ENCODE results near the gene NIT2. TPM values are rescaled to one million over a fixed set of nuclear protein-coding genes. Genes with fewer than 3 reads are reported as not detected.

Gene NIT2
- total RNA-seq, 1 donor from 2014 or later = 3.4 TPM

DNA sequence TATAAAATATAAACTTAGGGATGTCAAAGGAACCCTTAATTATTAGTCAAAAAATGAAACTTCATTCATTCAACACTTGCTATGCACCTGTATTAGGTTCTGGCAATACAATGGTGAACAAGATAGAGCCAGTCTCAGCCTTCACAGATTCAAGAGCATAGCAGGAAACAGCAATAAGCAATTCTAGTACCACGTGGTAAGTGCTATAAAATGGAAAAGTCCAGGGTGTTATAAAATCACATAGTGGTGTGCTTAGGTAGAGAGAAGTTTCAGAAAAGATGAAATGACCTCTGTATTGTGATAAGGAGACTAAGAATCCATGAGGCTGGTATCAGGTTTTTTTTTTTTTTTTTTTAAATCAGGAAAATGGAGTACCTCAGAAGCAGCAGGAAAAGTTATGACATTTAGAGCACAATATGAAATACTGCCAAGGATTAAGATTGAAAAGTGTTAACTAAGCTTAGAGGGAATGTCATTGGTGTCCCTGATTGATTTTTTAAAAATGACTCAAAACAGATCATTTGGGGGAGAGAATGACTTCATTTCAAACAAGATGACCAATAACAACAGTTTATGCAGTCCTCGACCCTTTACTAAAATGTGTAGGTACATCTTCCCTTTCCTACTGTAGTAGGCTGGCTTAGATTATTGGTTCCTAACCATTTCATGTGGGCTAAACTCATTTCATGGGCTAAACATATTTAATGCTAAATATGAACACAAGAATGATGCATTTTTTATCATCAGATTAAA lies 61.3 kb downstream of the NIT2 start:
- no peak for DNase-seq (ENCODE audit: low read depth in 2 of 2)

DNA sequence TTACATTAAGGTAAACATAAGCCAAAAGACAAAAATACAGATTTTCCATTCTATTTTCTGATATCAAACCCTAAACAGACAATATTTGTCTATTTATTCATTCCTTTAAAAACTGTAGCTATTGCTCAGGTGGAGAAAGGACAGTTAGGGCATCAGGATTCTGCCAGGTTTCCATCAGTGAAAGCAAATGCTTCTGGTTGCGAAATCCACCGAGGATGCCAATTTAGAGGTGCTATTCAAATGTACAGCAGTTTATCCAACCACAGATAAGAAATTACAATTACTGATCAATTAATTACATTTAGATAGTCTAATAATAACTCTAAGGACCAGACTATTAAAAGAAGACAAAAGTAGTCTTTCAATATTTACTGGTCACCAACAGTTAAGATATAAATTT lies 62.4 kb downstream of the NIT2 start:
- DNase-seq (ENCODE audit: low read depth in 2 of 2) = peak in 1 of 2 donors; percentile 16

DNA sequence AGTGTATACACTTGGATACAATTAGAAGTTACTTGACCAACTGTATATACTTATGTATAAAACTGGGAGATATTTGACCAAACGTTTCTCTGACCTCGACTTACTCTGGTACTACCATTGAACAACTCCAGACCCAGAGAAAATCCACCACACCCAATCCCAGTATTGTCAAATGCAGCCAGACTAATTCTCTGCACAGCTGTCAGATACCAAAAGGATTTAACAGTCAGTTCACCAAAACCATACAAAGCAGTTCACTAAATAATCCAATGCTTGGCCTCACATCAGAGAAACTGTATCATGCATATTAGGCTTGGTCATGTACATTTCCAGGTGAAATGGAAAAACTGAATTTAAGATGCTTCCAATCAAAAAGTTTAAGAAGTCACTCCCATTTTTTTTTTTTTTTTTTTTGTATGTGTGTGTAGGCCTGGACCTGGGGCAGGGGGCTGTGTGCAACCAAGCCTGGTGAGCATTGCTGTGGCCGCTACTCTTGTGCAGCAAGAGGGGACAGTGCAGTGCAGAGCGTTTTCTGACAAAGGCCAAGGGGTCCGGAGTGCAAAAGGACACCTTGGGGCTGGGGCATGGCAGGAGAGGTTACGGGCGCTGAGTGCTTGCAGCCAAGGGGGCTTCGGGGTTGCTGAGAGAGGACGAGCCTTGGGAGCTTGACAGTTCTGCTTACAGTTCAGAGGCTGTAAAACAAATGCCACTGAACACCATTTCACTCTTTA lies 64.9 kb downstream of the NIT2 start:
- DNase-seq (ENCODE audit: low read depth in 2 of 2) = peak in 1 of 2 donors; percentile 1

DNA sequence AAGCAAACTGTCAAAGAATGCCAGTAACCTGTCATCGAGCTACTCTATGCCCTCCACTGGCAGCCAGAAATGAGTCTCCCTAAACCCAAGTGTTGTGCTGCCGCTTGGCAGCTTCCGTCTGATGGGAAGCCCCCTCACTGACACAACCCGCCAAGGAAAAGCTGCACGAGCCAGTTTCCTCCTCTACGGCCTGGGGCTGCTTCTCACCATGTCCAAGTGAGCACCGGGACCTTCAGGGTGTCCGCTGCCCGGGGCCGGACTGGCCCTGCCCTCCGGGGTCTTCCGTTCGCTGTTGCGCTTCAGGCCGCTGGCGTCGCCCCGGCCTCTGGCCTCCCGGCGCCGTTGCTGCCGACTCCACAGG lies 65.8 kb downstream of the NIT2 start:
- DNase-seq (ENCODE audit: low read depth in 2 of 2) = peak; percentile 41 to 53

DNA sequence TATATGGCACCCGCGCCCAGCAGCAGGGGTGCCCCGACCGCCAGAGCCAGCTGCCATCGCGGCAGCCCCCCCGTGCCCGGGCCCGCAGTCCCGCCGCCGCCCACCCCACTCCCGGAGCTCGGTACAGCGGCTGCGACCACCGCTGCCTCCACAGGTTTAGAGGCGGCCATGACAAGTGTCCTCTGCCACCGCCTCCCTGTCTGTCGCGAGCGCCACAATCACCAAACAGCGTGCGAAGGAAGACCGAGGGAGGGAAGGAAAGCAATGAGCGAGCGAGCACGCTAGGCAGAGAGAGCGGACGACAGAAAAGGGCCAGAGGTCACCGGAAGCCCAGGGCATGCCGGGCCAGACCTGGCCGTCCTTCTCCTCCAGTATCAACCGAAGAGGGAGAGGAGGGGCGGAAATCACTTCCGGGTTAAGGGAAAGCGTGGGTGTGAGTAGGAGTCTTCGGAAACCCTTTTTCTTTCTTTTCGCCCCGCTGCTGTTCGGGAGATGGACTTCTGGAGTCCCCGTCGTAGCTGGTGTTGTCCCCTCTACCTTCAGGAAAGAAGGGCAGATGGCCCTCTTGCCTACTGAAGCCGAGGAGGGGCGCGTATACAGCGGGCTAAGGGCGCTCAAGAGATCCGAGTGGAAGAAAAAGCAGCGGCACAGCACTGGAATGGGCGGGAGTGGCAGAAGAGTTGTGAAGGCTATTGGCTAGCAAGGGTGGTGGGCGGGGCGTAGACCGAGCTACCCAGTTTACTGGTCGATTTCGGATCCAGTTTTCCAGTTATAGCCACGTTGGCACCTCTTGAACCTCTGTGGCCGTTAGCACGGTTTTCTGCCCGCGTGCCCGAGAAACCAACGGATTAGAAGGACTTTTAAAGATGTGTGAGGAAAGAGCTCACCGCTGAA lies 66.5 kb downstream of the NIT2 start, which contains the start of the genes LNP1 and TOMM70:
LNP1 (plus strand) TSS at position 760 of the 894 bp plus-strand sequence. CDS start 28,191 bp downstream, outside the sequence.
TOMM70 (minus strand) TSS at position 310 of the 894 bp plus-strand sequence; CDS start at position 170, 140 bp downstream.
- peak; percentile 96 to 97 for DNase-seq (ENCODE audit: low read depth in 2 of 2)

DNA sequence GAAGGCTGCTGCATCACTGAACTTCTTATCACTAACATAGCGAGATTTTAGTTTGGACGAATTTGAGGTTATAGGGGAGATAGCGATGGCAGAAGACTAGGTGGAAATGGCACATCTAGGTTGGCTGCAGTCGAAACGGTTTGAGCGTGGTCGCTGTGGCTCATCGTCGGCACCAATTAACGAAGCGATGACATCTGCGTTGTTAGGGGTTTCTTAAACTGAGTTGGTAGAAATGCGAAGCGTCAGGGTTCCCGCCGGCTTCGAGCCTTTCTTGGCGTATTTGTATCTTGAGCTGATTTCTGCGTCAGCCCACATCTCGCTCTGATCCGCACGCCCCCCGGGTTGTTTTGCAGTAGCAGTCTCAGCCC lies 67.1 kb downstream of the NIT2 start:
- peak in 1 of 2 donors; percentile 54 for DNase-seq (ENCODE audit: low read depth in 2 of 2)

DNA sequence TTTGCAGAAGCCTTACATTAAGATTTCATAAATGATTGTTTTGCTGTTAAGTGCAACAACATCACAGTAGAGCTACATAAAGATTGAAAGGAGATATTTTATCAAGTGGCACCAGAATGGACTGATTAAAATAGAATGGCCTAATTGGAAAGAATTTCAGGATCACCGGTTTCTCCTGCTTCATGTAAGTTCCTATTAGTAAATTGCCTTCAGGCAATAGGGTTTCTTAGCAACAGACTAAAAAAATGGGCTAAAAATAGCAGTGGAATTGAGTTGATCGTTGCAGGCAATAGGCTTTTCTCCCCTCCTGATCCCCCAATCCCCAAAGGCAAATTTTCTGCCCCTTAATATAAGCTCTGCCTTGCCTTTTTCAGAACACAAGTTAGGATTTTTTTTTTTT lies 67.7 kb downstream of the NIT2 start:
- peak in 1 of 2 donors; percentile 16 for DNase-seq (ENCODE audit: low read depth in 2 of 2)

DNA sequence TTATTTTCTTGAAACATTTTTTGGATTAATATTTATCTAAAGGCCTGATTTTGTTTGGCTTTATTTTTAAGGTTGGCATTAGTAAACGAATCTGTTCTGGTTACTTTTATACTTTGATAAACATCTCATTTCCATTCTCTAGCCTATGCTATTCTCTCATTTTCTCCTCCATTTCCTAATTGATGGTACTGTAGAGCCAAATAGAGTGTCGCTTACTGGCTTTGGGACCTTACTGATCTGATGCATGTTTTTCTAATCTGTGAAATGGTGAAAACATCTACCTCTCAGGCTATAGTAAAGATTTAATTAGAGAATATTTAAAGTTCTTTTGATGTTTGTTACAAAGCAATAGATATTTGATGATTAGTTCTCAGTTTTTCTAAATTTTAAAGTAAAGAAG lies 68.3 kb downstream of the NIT2 start:
- DNase-seq (ENCODE audit: low read depth in 2 of 2) = no peak

DNA sequence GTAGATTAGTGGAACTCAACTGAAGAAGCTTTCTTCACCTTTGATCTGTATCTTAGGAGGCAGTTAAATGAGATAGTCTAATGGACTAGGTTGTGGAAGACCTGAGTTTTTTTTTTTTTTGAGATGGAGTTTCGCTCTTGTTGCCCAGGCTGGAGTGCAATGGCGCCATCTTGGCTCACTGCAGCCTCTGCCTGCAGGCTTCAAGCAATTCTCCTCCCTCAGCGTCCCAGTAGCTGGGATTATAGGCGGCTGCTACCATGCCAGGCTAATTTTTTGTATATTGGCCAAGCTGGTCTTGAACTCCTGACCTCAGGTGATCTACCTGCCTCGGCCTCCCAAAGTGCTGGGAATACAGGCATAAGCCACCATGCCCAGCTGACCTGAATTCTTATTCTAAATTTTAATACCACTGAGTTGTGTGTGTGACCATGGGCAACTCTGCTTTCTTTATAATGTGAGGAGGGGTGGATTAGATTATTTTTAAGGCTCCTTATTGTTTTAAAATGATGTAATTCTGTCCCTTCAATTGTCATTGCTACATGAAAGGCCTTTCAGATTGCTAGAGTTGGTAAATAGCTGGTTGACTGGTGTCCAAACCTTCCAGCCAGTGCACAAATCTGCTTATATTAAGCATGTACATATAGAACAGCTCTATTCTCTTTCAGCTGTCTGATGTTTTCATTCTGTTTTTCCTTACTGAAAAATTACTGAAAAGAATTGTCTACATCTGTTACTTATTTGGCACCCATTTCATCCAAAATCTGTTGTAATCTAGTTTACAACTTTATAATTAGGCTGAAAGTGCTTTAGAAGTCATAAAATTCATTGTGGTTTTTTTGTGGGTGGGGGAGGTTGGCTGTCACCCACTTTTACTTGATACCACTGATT lies 69.0 kb downstream of the NIT2 start:
- DNase-seq (ENCODE audit: low read depth in 2 of 2) = no peak

DNA sequence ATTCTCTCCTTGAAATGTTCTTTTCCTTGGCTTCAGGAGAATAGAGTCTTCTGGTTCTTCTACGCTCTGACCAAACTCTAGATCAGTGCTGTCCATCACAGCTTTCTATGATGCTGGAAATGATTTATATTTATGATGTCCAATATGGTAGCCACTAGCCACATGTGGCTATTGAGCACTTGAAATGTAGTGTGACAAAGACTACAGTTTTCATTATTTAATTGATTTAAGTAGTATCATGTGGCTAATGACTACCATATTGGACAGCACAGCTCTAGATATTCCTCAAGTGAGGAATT lies 69.6 kb downstream of the NIT2 start:
- DNase-seq (ENCODE audit: low read depth in 2 of 2) = no peak

DNA sequence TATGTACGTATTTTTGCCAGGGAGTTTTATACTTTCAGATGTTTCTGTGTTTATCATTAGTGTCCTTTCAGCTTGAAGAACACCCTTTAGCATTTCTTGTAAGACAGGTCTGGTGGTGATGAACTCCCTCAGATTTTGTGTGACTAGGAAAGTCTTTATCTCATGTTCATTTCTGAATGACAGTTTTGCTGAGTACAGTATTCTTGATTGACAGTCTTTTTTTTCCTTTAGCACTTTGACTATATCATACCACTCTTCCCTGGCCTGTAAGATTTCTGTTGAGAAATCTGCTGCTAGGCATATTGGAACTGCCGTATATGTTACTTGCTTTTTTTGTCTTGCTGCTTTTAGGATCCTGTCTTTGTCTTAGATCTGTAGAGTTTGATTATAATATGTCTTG lies 72.6 kb downstream of the NIT2 start:
- no peak for DNase-seq (ENCODE audit: low read depth in 2 of 2)

DNA sequence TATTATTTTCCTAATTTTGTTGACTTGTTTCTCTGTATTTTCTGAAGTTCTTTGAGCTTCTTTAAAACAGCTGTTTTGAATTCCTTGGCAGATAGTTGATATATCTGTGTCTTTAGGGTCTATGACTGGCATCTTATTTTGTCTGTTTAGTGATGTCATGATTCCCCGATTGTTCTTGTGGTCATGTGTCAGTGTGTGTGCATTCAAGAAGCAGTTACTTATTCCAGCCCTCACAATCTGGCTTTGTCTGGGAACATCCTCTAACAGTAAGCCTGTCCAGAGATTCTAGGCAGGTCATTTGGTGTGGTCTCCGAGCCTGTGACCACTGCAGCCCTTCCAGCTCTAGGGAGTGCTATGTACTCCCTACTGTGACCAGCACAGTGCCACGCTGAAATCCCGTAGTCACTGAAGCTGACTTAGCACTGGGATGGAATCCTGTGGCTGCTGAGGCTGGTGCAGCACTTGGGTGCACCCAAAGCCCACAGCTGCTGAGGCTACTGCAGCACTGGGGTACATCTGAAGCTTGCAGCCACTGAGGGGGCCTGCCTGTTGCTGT lies 73.5 kb downstream of the NIT2 start:
- DNase-seq (ENCODE audit: low read depth in 2 of 2) = no peak

Other genes with a start within 250 kb of the NIT2 start
- gene FILIP1L, start 220.3 kb upstream of the NIT2 start, total RNA-seq = 22.0 and 36.3 TPM in 2 replicates
- gene TBC1D23, start 73.8 kb upstream of the NIT2 start, total RNA-seq = 25.1 and 26.8 TPM in 2 replicates
- gene TOMM70, start 66.3 kb downstream of the NIT2 start, total RNA-seq = 21.6 and 21.8 TPM in 2 replicates
- 0.44 and 0.60 TPM in 2 replicates for gene LNP1, start 66.8 kb downstream of the NIT2 start, total RNA-seq
- gene TMEM45A, start 157.9 kb downstream of the NIT2 start, total RNA-seq = 10.7 and 18.1 TPM in 2 replicates

All from lung microvascular endothelial cell (primary cell).